ENCODE measurements around the gene KIF22.

DNA sequence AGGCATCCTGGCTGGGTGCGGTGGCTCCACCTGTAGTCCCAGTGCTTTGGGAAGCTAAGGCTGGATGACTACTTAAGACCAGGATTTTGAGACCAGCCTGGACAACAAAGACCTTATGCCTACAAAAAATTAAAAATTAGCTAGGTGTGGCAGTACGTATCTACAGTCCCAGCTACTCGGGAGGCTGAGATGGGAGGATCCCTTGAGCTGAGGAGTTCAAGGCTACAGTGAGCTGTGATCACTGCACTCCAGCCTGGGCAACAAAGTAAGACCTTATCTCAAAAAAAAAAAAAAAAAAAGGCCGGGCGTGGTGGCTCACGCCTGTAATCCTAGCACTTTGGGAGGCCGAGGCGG is 35.8 kb downstream of the KIF22 start:
- TF ChIP-seq, protein P1, sequence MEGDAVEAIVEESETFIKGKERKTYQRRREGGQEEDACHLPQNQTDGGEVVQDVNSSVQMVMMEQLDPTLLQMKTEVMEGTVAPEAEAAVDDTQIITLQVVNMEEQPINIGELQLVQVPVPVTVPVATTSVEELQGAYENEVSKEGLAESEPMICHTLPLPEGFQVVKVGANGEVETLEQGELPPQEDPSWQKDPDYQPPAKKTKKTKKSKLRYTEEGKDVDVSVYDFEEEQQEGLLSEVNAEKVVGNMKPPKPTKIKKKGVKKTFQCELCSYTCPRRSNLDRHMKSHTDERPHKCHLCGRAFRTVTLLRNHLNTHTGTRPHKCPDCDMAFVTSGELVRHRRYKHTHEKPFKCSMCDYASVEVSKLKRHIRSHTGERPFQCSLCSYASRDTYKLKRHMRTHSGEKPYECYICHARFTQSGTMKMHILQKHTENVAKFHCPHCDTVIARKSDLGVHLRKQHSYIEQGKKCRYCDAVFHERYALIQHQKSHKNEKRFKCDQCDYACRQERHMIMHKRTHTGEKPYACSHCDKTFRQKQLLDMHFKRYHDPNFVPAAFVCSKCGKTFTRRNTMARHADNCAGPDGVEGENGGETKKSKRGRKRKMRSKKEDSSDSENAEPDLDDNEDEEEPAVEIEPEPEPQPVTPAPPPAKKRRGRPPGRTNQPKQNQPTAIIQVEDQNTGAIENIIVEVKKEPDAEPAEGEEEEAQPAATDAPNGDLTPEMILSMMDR (IDR thresholded peaks at IDR 0.05): no peak
- no peak for TF ChIP-seq POLR2A (IDR thresholded peaks at IDR 0.05)
